HEK293T (cell line): ENCODE measurements around the gene ASB3.

Experiments used
- ARNT ChIP-seq: fragments of 450-650 bp; IDR thresholded peaks from 2 replicates; pipeline ENCODE4 v1.6.1; 2017; ENCODE audit warnings: mild to moderate bottlenecking
- CTBP1 ChIP-seq: fragments of 450-650 bp; IDR thresholded peaks from 2 replicates; pipeline ENCODE4 v1.6.1; 2016; ENCODE audit warnings: borderline replicate concordance
- FOXK2 ChIP-seq: fragments of 450-650 bp; IDR thresholded peaks from 2 replicates; pipeline ENCODE4 v1.6.1; 2016; ENCODE audit warnings: mild to moderate bottlenecking
- FOXM1 ChIP-seq: fragments of 450-650 bp; IDR thresholded peaks from 2 replicates; pipeline ENCODE4 v1.6.1; 2017; ENCODE audit warnings: mild to moderate bottlenecking, borderline replicate concordance
- NFRKB ChIP-seq: fragments of 450-650 bp; IDR thresholded peaks from 2 replicates; pipeline ENCODE4 v1.6.1; 2016; ENCODE audit warnings: mild to moderate bottlenecking, moderate library complexity
- SP1 ChIP-seq: fragments of 450-650 bp; IDR thresholded peaks from 2 replicates; pipeline ENCODE4 v1.6.1; 2017
- TARDBP ChIP-seq: fragments of 450-650 bp; IDR thresholded peaks from 2 replicates; pipeline ENCODE4 v1.6.1; 2016
- ZNF384 ChIP-seq: fragments of 450-650 bp; IDR thresholded peaks from 2 replicates; pipeline ENCODE4 v1.6.1; 2016

GRCh38 chr2:53793261-53793660, 6.5 kb upstream of the ASB3 start:
- TF ChIP-seq SP1, result no peak
- TF ChIP-seq TARDBP, result no peak
- no peak for TF ChIP-seq ARNT
- TF ChIP-seq ZNF384, result no peak
- TF ChIP-seq CTBP1, result no peak
- no peak for TF ChIP-seq FOXM1
- TF ChIP-seq NFRKB, result no peak
- TF ChIP-seq FOXK2, result no peak
